IPS-NIHi11 (cell line): ENCODE measurements around the gene KDR.

Source experiments
- DNase-seq: peaks from one replicate; pipeline ENCODE4 v3.0.0; 2012; ENCODE audit warnings: mixed read lengths, low spot score

KDR gene

DNA sequence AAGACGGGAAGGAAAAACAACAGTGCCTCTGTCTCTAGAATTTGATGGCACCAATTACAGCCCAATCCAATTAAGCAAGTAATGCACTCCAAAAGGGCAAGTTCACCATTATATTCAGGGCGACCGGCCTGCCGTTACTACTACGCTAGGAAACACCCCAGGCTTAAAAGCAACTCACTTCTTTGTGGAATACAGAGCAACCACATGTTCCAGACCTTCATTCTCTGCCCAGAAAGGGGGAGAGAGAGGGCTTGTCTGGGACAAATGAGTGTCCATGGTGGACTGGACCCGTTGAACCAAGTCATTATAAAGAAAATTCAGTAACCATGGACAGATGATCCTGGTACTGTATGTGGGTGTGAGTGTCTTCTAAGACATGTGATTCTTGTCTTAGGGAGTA, 1.6 kb downstream of the KDR start:
- DNase-seq: no peak

- DNase-seq: no peak
Measured at GRCh38 chr4:55122235-55122634, 3.2 kb downstream of the KDR start.

DNA sequence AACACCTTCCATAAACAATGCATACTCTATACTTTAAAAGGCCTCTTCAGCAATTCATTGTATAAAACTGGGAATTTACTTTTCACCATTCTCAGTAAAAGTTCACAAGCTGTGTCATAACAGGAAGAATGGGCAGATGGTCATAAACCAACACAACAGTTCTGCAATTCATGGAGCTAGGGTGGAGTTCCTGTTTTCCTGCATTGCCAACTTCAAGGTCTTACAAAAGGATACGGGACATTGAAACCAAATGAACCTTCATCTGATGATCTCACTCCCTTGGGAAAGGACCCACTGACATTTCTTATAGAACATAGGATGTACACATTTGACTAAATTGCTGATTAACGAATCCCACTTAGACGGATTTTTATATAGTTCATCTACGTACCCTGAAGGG, 4.1 kb downstream of the KDR start:
- no peak for DNase-seq

DNA sequence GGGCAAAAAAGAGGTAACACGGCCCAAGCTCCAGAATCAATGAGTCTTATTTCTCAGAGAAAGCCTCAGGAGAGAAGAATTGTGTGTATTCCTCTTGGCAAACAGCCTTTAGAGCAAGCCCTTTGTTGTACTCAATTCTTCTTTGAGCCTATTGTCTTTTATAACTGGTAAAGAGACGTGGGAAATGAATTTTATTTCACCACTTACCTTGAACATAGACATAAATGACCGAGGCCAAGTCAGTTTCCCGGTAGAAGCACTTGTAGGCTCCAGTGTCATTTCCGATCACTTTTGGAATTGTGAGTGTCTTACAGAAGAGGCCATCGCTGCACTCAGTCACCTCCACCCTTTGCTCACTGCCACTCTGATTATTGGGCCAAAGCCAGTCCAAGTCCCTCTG, 7.0 kb downstream of the KDR start:
- no peak for DNase-seq

GRCh38 chr4:55117511-55117910, 7.9 kb downstream of the KDR start:
- DNase-seq: no peak

GRCh38 chr4:55116450-55116849, 8.9 kb downstream of the KDR start:
- no peak for DNase-seq

DNA sequence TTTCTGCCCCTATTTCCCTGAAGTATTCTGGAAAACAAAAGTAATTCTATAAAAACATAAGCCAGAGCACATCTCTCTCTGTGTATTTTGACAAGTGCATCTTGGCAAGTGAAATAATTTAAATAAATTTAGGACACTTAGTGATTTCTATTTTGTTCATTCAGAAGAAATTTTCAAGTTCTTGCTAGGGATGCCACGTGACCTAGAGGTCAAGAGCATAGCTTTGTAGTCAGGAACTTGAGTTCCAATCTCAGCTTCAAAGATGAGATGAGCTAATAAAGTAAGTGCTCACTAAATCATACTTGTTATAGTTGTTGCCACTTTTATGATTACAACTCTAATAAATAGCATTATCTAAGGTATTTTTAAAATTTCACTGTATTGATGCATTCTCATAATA, 13.8 kb downstream of the KDR start:
- DNase-seq: no peak

GRCh38 chr4:55110131-55110530, 15.3 kb downstream of the KDR start:
- DNase-seq: no peak

DNA sequence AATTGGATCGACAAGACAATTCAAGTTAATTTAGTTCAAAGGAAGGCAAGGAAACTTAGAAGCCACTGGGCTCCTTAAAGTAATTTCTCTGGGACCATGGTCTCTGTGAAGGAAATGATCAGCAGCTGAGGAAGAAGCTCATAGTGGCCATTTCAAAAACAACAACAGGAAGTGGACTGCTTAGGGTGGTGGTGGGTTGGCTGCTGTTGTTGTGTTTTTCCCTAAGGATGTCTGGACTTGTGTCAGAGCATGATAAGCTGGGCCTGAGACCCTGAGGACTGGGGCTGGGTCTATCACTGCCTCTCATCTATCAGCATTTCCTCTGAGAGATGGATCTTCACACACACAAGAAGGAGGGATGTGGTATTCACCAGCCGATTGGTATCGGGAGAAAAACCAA, 18.3 kb downstream of the KDR start:
- DNase-seq: no peak

GRCh38 chr4:55103224-55103623, 22.2 kb downstream of the KDR start:
- DNase-seq: no peak

- no peak for DNase-seq
Measured at GRCh38 chr4:55099816-55100215, 25.6 kb downstream of the KDR start.

DNA sequence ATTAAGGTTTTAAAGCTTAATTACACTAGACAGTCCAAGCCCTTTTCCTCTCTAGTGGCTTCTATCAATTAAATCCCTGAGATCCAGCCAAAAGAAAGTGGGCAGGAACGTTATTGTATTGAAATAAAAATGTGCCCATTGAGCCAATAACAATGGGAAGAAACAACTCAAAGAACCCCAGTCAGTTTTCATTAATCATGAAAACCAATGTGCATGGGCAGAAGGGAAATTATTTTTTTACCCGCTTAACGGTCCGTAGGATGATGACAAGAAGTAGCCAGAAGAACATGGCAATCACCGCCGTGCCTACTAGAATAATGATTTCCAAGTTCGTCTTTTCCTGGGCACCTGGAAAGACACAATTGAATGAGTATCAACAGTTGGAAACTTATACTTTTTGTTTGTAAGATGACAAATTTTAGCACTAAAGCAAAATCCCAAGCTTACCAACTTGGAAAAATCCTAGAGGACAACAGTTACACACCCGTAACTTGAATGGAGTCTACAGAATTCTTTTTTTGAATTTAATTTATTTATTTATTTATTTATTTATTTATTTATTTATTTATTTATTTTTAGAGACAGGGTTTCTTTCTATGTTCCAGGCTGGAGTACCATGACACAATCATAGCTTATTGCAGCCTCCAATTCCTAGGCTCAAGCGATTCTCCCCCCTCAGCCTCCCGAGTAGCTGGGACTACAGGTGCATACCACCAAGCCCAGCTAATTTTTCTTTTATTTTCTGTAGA, 26.8 kb downstream of the KDR start:
- no peak for DNase-seq

- no peak for DNase-seq
Measured at GRCh38 chr4:55096619-55097018, 28.8 kb downstream of the KDR start.

GRCh38 chr4:55096045-55096444, 29.4 kb downstream of the KDR start:
- DNase-seq: no peak

GRCh38 chr4:55092504-55092903, 32.9 kb downstream of the KDR start:
- no peak for DNase-seq

DNA sequence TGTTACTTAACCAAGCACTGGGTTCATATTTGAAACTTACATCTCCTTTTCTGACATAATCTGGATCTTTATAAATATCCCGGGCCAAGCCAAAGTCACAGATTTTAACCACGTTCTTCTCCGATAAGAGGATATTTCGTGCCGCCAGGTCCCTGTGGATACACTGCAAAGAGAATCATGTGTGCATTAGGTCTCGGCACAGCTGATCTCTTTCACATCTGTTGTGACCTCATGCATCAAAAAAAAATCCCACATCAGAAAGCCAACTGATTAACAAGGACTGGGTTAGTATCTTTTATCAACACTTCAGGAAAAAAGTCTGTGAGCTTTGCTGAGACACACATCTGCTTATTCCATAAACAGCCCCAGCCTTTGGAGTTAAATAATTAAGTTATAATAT, 35.5 kb downstream of the KDR start:
- no peak for DNase-seq

- no peak for DNase-seq
Measured at GRCh38 chr4:55087913-55088260, 37.5 kb downstream of the KDR start.

DNA sequence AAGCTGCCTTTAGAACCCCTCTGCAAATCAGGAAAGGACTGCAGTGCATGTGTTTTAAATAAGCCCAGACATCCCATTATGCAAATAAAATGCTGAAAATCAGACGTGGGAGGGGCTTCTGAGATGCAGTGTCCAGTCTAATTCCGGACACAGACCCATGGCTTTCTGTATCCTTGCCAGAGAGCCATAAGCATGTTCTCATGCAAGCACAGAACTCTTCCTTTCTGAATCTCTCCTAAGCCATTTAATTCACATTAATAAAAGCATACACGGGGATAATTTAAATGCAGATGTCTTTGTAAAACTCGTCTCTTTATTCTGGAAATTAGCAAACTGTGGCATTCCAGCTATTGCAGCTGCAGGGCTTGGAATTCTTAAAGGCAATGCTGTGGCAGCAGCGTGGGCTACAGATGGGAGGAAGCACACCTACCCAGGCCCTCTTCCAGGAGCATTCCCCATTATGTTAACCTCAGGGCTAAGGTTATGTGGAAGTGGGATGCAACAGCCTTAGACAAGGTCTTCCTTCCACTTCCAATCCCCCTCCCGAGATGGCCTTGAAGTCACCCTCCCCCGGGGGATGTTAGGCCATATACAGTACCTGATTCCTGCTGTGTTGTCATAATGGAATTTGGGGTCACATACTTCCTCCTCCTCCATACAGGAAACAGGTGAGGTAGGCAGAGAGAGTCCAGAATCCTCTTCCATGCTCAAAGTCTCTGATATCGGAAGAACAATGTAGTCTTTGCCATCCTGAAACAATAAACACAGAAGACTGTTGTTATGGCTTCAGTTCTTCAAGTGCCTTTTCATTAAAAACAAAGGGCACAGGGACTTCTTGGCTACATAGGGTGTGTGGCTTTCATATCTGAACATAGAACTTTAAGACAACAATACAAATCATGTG, 38.1 kb downstream of the KDR start:
- peak; percentile 11 for DNase-seq

GRCh38 chr4:55086578-55086977, 38.8 kb downstream of the KDR start:
- DNase-seq: no peak

- no peak for DNase-seq
Measured at GRCh38 chr4:55083735-55084134, 41.7 kb downstream of the KDR start.

GRCh38 chr4:55082756-55083155, 42.6 kb downstream of the KDR start:
- no peak for DNase-seq

- no peak for DNase-seq
Measured at GRCh38 chr4:55080174-55080865, 45.1 kb downstream of the KDR start.
